Measurements from ENCODE around the gene MAPK10.

MAPK10 gene

DNA sequence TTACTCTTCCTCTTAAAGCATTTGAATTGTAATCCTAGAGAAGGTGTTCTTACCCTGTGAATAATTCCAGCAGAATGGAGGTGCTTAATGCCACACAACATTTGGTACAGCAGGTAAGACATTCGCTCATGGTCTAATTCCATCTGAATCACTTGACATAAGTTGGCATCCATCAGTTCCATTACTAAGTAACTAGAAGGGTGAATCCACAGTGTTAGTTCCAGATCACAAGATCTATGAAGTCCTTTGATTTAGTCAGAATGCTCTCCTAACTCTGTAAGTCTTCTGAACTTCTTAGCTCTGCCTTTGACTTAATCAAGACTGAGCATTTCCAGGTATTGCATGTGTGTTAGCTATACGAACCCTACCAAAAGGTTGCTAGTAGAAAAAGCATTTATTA, 258.0 kb downstream of the MAPK10 start:
- no peak overlapping the region for H3K4me2 ChIP-seq (ENCODE audit: low read depth, low read length, poor library complexity, severe bottlenecking)
- TF ChIP-seq, protein P1, sequence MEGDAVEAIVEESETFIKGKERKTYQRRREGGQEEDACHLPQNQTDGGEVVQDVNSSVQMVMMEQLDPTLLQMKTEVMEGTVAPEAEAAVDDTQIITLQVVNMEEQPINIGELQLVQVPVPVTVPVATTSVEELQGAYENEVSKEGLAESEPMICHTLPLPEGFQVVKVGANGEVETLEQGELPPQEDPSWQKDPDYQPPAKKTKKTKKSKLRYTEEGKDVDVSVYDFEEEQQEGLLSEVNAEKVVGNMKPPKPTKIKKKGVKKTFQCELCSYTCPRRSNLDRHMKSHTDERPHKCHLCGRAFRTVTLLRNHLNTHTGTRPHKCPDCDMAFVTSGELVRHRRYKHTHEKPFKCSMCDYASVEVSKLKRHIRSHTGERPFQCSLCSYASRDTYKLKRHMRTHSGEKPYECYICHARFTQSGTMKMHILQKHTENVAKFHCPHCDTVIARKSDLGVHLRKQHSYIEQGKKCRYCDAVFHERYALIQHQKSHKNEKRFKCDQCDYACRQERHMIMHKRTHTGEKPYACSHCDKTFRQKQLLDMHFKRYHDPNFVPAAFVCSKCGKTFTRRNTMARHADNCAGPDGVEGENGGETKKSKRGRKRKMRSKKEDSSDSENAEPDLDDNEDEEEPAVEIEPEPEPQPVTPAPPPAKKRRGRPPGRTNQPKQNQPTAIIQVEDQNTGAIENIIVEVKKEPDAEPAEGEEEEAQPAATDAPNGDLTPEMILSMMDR (conservative IDR thresholded peaks at IDR 0.05; ENCODE audit: low read length), result no peak
- H3K27me3 ChIP-seq (ENCODE audit: insufficient read depth, low read length, poor library complexity, severe bottlenecking), result no peaks in the 10 kb centered on the region

GRCh38 chr4:86101410-86101809, 258.4 kb downstream of the MAPK10 start:
- Histone ChIP-seq H3K4me1 (ENCODE audit: insufficient read depth, low read length, poor library complexity, severe bottlenecking) (no peaks in the 10 kb centered on the region), H3K27me3 (ENCODE audit: insufficient read depth, low read length, poor library complexity, severe bottlenecking) (no peaks in the 10 kb centered on the region), H3K36me3 (ENCODE audit: insufficient read depth, low read length) (no peaks in the 10 kb centered on the region), H3K9me2 (replicated peaks; ENCODE audit: low read depth, low read length) (no peaks in the 10 kb centered on the region), H2AFZ (ENCODE audit: low read length) (no peak overlapping the region), H3K4me3 (ENCODE audit: low read length, poor library complexity, severe bottlenecking) (no peak overlapping the region), H3K4me2 (ENCODE audit: low read depth, low read length, poor library complexity, severe bottlenecking) (no peak overlapping the region), H4K20me1 (ENCODE audit: insufficient read depth, low read length, poor library complexity, severe bottlenecking) (no peaks in the 10 kb centered on the region), H3K79me2 (ENCODE audit: insufficient read depth, low read length) (no peaks in the 10 kb centered on the region), H3K9ac (ENCODE audit: low read depth, low read length, poor library complexity, severe bottlenecking) (no peak overlapping the region), H3F3A (ENCODE audit: low read depth) (no peaks in the 10 kb centered on the region), H3K9me3 (ENCODE audit: insufficient read depth, low read depth, low read length) (no peaks in the 10 kb centered on the region)
- TF ChIP-seq, protein P1 (conservative IDR thresholded peaks at IDR 0.05; ENCODE audit: low read length), result no peak
- no peak for TF ChIP-seq EZH2phosphoT487 (IDR thresholded peaks at IDR 0.05; ENCODE audit: borderline replicate concordance)

More for the DNA sequence above, 258.0 kb downstream of the MAPK10 start:
- H3K4me1 ChIP-seq (ENCODE audit: insufficient read depth, low read length, poor library complexity, severe bottlenecking), result no peaks in the 10 kb centered on the region
- peak overlapping the region; percentile 20; the same call in 1 of the 2 replicates for H2AFZ ChIP-seq (ENCODE audit: low read length)
- H3K4me3 ChIP-seq (ENCODE audit: low read length, poor library complexity, severe bottlenecking), result no peak overlapping the region
- H3K36me3 ChIP-seq (ENCODE audit: insufficient read depth, low read length), result no peaks in the 10 kb centered on the region
- H3K9me2 ChIP-seq (replicated peaks; ENCODE audit: low read depth, low read length), result no peaks in the 10 kb centered on the region
- H4K20me1 ChIP-seq (ENCODE audit: insufficient read depth, low read length, poor library complexity, severe bottlenecking), result no peaks in the 10 kb centered on the region
- H3K9ac ChIP-seq (ENCODE audit: low read depth, low read length, poor library complexity, severe bottlenecking), result no peak overlapping the region
- H3K79me2 ChIP-seq (ENCODE audit: insufficient read depth, low read length), result no peaks in the 10 kb centered on the region
- no peaks in the 10 kb centered on the region for H3K9me3 ChIP-seq (ENCODE audit: insufficient read depth, low read depth, low read length)
- H3F3A ChIP-seq (ENCODE audit: low read depth), result no peaks in the 10 kb centered on the region

DNA sequence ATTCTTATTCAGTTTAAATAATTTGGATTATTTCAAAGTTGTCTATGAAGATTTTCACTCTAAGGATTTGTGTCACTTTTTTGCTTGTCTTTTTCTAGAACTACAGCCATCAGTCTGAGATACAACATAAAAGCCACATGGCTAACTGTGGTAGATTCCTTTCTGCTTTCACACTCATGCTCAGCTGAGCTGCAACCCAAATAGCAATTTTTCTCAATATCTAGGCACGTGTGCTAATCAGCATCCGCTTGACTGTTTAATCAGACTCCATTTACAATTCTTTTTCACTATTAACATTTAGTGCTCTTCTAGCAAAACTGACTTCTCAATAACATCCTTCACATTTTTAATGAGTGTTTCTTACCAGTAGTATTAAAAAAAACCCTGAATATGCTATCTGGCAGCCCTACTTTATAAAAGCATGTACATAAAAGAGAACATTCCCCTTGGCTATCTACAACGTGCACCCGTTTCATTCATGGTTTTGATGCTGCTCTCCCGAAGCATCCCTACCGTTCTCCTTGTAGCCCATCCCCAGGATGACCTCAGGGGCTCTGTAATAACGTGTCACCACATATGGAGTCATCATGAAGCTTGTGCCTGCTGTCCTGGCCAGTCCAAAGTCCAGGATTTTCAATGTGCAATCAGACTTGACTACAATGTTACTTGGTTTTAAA, 259.2 kb downstream of the MAPK10 start:
- Histone ChIP-seq H3K27me3 (ENCODE audit: insufficient read depth, low read length, poor library complexity, severe bottlenecking) (no peaks in the 10 kb centered on the region), H3K4me1 (ENCODE audit: insufficient read depth, low read length, poor library complexity, severe bottlenecking) (no peaks in the 10 kb centered on the region), H3K4me2 (ENCODE audit: low read depth, low read length, poor library complexity, severe bottlenecking) (no peak overlapping the region), H3F3A (ENCODE audit: low read depth) (no peaks in the 10 kb centered on the region), H2AFZ (ENCODE audit: low read length) (peak overlapping the region; percentile 15; the same call in 1 of the 2 replicates), H3K36me3 (ENCODE audit: insufficient read depth, low read length) (no peaks in the 10 kb centered on the region), H3K4me3 (ENCODE audit: low read length, poor library complexity, severe bottlenecking) (no peak overlapping the region), H3K9me2 (replicated peaks; ENCODE audit: low read depth, low read length) (no peaks in the 10 kb centered on the region), H3K9me3 (ENCODE audit: insufficient read depth, low read depth, low read length) (no peaks in the 10 kb centered on the region), H3K79me2 (ENCODE audit: insufficient read depth, low read length) (no peaks in the 10 kb centered on the region), H3K9ac (ENCODE audit: low read depth, low read length, poor library complexity, severe bottlenecking) (no peak overlapping the region), H4K20me1 (ENCODE audit: insufficient read depth, low read length, poor library complexity, severe bottlenecking) (no peaks in the 10 kb centered on the region)
- no peak for TF ChIP-seq EZH2phosphoT487 (IDR thresholded peaks at IDR 0.05; ENCODE audit: borderline replicate concordance)
- TF ChIP-seq, protein P1 (conservative IDR thresholded peaks at IDR 0.05; ENCODE audit: low read length), result no peak

Measured in Loucy (cell line).